Measurements from ENCODE around the gene LIN52. TPM values are rescaled to one million over a fixed set of nuclear protein-coding genes. Genes with fewer than 3 reads are reported as not detected.

LIN52 gene
- polyA plus RNA-seq, 3 donors: 2.9 to 7.2 (median 4.8) TPM

GRCh38 chr14:74211945-74212580 lies 127.3 kb downstream of the LIN52 start:
- H3K9ac ChIP-seq (ENCODE audit: insufficient read depth, low read length, poor library complexity, severe bottlenecking): no peak overlapping the region
- H3K27me3 ChIP-seq (ENCODE audit: control insufficient read depth in 2 of 2, insufficient read depth in 2 of 2, low read length in 2 of 2): no peaks in the 10 kb centered on the region
- no peak overlapping the region for H3K27ac ChIP-seq (ENCODE audit: low read depth in 1 of 2, low read length in 2 of 2)
- no peaks in the 10 kb centered on the region for H3K4me1 Mint-ChIP-seq
- intact Hi-C loops (cut with micrococcal nuclease): no loop called here
- H3K79me2 ChIP-seq (ENCODE audit: insufficient read depth, low read length): no peaks in the 10 kb centered on the region
- H2AFZ ChIP-seq (ENCODE audit: insufficient read depth, low read depth, low read length, poor library complexity, severe bottlenecking): no peak overlapping the region
- H3K36me3 ChIP-seq (replicated peaks in 1 of 2; ENCODE audit: control insufficient read depth in 1 of 2, insufficient read depth in 2 of 2, low read length in 2 of 2): no peaks in the 10 kb centered on the region
- H3K27ac Mint-ChIP-seq: no peak overlapping the region
- H3K4me1 ChIP-seq (ENCODE audit: control insufficient read depth in 1 of 2, insufficient read depth in 2 of 2, low read length in 2 of 2): no peaks in the 10 kb centered on the region
- no peaks in the 10 kb centered on the region for H3K9me3 ChIP-seq (replicated peaks in 1 of 2; ENCODE audit: control insufficient read depth in 1 of 2, insufficient read depth in 1 of 2, low read length in 2 of 2)
- TF ChIP-seq CTCF (IDR thresholded peaks at IDR 0.05): no peak
- H3K36me3 Mint-ChIP-seq: no peaks in the 10 kb centered on the region
- WGBS (ENCODE audit: insufficient coverage): 80% methylated on average over 2 of the region's 6 CpGs
- H3K4me3 ChIP-seq (replicated peaks in 1 of 3; ENCODE audit: low read depth in 2 of 3, low read length in 3 of 3): no peak overlapping the region
- peaks cover 0 to 2% (median 0%) of the 10 kb centered on the region in 7 donors for H3K9me3 Mint-ChIP-seq
- no peaks in the 10 kb centered on the region for H4K20me1 ChIP-seq (ENCODE audit: insufficient read depth, low read length)
- DNase-seq: no peak
- peaks cover 10 to 25% (median 12%) of the 10 kb centered on the region in 3 donors for H3K27me3 Mint-ChIP-seq (ENCODE audit: low read depth in 3 of 3)
- no peak overlapping the region for H3K4me3 Mint-ChIP-seq
- no peak overlapping the region for H3K4me2 ChIP-seq (replicated peaks; ENCODE audit: extremely low read depth, low read length, poor library complexity, severe bottlenecking)

- Mint-ChIP-seq H3K4me3 (no peak overlapping the region), H3K27ac (no peak overlapping the region), H3K36me3 (no peaks in the 10 kb centered on the region), H3K4me1 (peaks cover 5% of the 10 kb centered on the region), H3K27me3 (ENCODE audit: low read depth in 3 of 3) (peaks cover 10 to 43% (median 19%) of the 10 kb centered on the region in 3 donors), H3K9me3 (peaks cover 0 to 2% (median 0%) of the 10 kb centered on the region in 7 donors)
- no peak for DNase-seq
- Histone ChIP-seq H3K27ac (ENCODE audit: low read depth in 1 of 2, low read length in 2 of 2) (no peak overlapping the region), H3K79me2 (ENCODE audit: insufficient read depth, low read length) (no peaks in the 10 kb centered on the region), H4K20me1 (ENCODE audit: insufficient read depth, low read length) (no peaks in the 10 kb centered on the region), H3K4me2 (replicated peaks; ENCODE audit: extremely low read depth, low read length, poor library complexity, severe bottlenecking) (no peak overlapping the region), H3K4me1 (ENCODE audit: control insufficient read depth in 1 of 2, insufficient read depth in 2 of 2, low read length in 2 of 2) (peaks cover 7 to 8% of the 10 kb centered on the region in 2 donors), H3K9ac (ENCODE audit: insufficient read depth, low read length, poor library complexity, severe bottlenecking) (no peak overlapping the region), H3K36me3 (replicated peaks in 1 of 2; ENCODE audit: control insufficient read depth in 1 of 2, insufficient read depth in 2 of 2, low read length in 2 of 2) (no peaks in the 10 kb centered on the region), H3K9me3 (replicated peaks in 1 of 2; ENCODE audit: control insufficient read depth in 1 of 2, insufficient read depth in 1 of 2, low read length in 2 of 2) (no peaks in the 10 kb centered on the region), H3K4me3 (replicated peaks in 1 of 3; ENCODE audit: low read depth in 2 of 3, low read length in 3 of 3) (no peak overlapping the region), H2AFZ (ENCODE audit: insufficient read depth, low read depth, low read length, poor library complexity, severe bottlenecking) (no peak overlapping the region), H3K27me3 (ENCODE audit: control insufficient read depth in 2 of 2, insufficient read depth in 2 of 2, low read length in 2 of 2) (peaks cover 0 to 15% of the 10 kb centered on the region in 2 donors)
- intact Hi-C loops (cut with micrococcal nuclease): no loop called here
- WGBS (ENCODE audit: insufficient coverage): 88% methylated on average over 15 of the region's 21 CpGs
- no peak for TF ChIP-seq CTCF (IDR thresholded peaks at IDR 0.05)
These were observed 129.4 kb downstream of the LIN52 start for GRCh38 chr14:74213907-74214803.

Data from CD14-positive monocyte (primary cell).